ENCODE measurements around the gene FAM162A. TPM values are rescaled to one million over a fixed set of nuclear protein-coding genes. Genes with fewer than 3 reads are reported as not detected.

Gene FAM162A
- total RNA-seq, 1 donor from 2014 or later = 65.1 TPM

- Histone ChIP-seq H3K9me3 (ENCODE audit: insufficient read depth, low read depth, low read length) (no peaks in the 10 kb centered on the region), H3K9ac (ENCODE audit: low read length) (no peak overlapping the region), H3K4me2 (ENCODE audit: low read length) (no peak overlapping the region), H3K36me3 (ENCODE audit: insufficient read depth, low read length) (no peaks in the 10 kb centered on the region), H3K27me3 (ENCODE audit: insufficient read depth, low read length) (no peaks in the 10 kb centered on the region), H3K4me1 (ENCODE audit: insufficient read depth, low read length) (peaks cover 5% of the 10 kb centered on the region), H4K20me1 (ENCODE audit: insufficient read depth, low read length) (no peaks in the 10 kb centered on the region), H3K79me2 (ENCODE audit: insufficient read depth, low read length) (no peaks in the 10 kb centered on the region), H3K27ac (ENCODE audit: low read depth, low read length) (no peak overlapping the region), H3K4me3 (ENCODE audit: insufficient read depth, low read depth, low read length) (no peak overlapping the region), H2AFZ (ENCODE audit: low read depth, low read length) (no peak overlapping the region)
- FAIRE-seq (no peak), DNase-seq (ENCODE audit: low read depth) (no peak)
- Mint-ChIP-seq H3K36me3 (ENCODE audit: low read depth, unreplicated experiment) (no peaks in the 10 kb centered on the region), H3K27me3 (ENCODE audit: low read depth, unreplicated experiment) (no peaks in the 10 kb centered on the region), H3K4me1 (ENCODE audit: low read depth, unreplicated experiment) (peaks cover 44% of the 10 kb centered on the region), H3K4me3 (ENCODE audit: unreplicated experiment) (no peak overlapping the region), H3K27ac (ENCODE audit: unreplicated experiment) (no peak overlapping the region), H3K9me3 (ENCODE audit: unreplicated experiment) (peaks cover 2% of the 10 kb centered on the region)
- TF ChIP-seq CTCF (IDR thresholded peaks at IDR 0.05; ENCODE audit: insufficient read depth, low read depth, low read length) = no peak
- no peak for TF ChIP-seq EZH2 (IDR thresholded peaks at IDR 0.05; ENCODE audit: insufficient read depth, low read length)
These were observed 12.5 kb downstream of the FAM162A start for GRCh38 chr3:122396511-122396910.

DNA sequence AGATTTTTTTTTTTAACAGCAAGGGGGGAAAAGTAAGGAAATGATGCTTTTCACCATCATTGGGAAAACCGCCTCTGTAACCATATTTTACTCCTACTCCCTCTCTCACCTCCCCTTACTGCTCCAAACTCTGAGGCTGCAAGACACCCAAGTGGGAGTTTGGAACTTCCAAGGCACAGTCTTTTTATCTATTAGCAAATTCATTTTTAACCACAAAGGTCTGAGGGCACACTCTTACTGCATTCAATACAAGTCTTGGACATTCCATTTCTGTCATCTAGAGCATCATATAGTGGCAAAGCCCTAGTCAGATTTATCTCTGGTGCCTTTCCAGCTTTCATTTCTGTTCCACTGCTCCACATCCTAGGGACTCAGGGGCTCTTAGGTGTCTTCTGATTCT, 13.2 kb downstream of the FAM162A start:
- FAIRE-seq (no peak), DNase-seq (ENCODE audit: low read depth) (peak; percentile 50)
- Histone ChIP-seq H3K4me1 (ENCODE audit: insufficient read depth, low read length) (peaks cover 5% of the 10 kb centered on the region), H3K4me2 (ENCODE audit: low read length) (no peak overlapping the region), H3K36me3 (ENCODE audit: insufficient read depth, low read length) (no peaks in the 10 kb centered on the region), H3K27ac (ENCODE audit: low read depth, low read length) (no peak overlapping the region), H3K27me3 (ENCODE audit: insufficient read depth, low read length) (no peaks in the 10 kb centered on the region), H3K4me3 (ENCODE audit: insufficient read depth, low read depth, low read length) (no peak overlapping the region), H3K9ac (ENCODE audit: low read length) (no peak overlapping the region), H3K79me2 (ENCODE audit: insufficient read depth, low read length) (no peaks in the 10 kb centered on the region), H4K20me1 (ENCODE audit: insufficient read depth, low read length) (no peaks in the 10 kb centered on the region), H2AFZ (ENCODE audit: low read depth, low read length) (no peak overlapping the region), H3K9me3 (ENCODE audit: insufficient read depth, low read depth, low read length) (no peaks in the 10 kb centered on the region)
- H3K9me3 Mint-ChIP-seq (ENCODE audit: unreplicated experiment) = peaks cover 2% of the 10 kb centered on the region
- H3K4me3 Mint-ChIP-seq (ENCODE audit: unreplicated experiment) = peak overlapping the region; percentile 30
- H3K36me3 Mint-ChIP-seq (ENCODE audit: low read depth, unreplicated experiment) = no peaks in the 10 kb centered on the region
- H3K27ac Mint-ChIP-seq (ENCODE audit: unreplicated experiment) = peak overlapping the region; percentile 73
- H3K4me1 Mint-ChIP-seq (ENCODE audit: low read depth, unreplicated experiment) = peaks cover 44% of the 10 kb centered on the region
- H3K27me3 Mint-ChIP-seq (ENCODE audit: low read depth, unreplicated experiment) = no peaks in the 10 kb centered on the region
- TF ChIP-seq CTCF (IDR thresholded peaks at IDR 0.05; ENCODE audit: insufficient read depth, low read depth, low read length) (no peak), EZH2 (IDR thresholded peaks at IDR 0.05; ENCODE audit: insufficient read depth, low read length) (no peak)

GRCh38 chr3:122398920-122399319, 14.9 kb downstream of the FAM162A start:
- Mint-ChIP-seq H3K27ac (ENCODE audit: unreplicated experiment) (no peak overlapping the region), H3K27me3 (ENCODE audit: low read depth, unreplicated experiment) (no peaks in the 10 kb centered on the region), H3K36me3 (ENCODE audit: low read depth, unreplicated experiment) (no peaks in the 10 kb centered on the region), H3K9me3 (ENCODE audit: unreplicated experiment) (peaks cover 2% of the 10 kb centered on the region), H3K4me1 (ENCODE audit: low read depth, unreplicated experiment) (peaks cover 48% of the 10 kb centered on the region), H3K4me3 (ENCODE audit: unreplicated experiment) (no peak overlapping the region)
- H3K79me2 ChIP-seq (ENCODE audit: insufficient read depth, low read length) = no peaks in the 10 kb centered on the region
- H3K9ac ChIP-seq (ENCODE audit: low read length) = no peak overlapping the region
- no peak for FAIRE-seq
- H3K4me3 ChIP-seq (ENCODE audit: insufficient read depth, low read depth, low read length) = no peak overlapping the region
- H3K9me3 ChIP-seq (ENCODE audit: insufficient read depth, low read depth, low read length) = no peaks in the 10 kb centered on the region
- no peak overlapping the region for H3K4me2 ChIP-seq (ENCODE audit: low read length)
- H2AFZ ChIP-seq (ENCODE audit: low read depth, low read length) = no peak overlapping the region
- no peaks in the 10 kb centered on the region for H4K20me1 ChIP-seq (ENCODE audit: insufficient read depth, low read length)
- no peaks in the 10 kb centered on the region for H3K36me3 ChIP-seq (ENCODE audit: insufficient read depth, low read length)
- TF ChIP-seq CTCF (IDR thresholded peaks at IDR 0.05; ENCODE audit: insufficient read depth, low read depth, low read length) (no peak), EZH2 (IDR thresholded peaks at IDR 0.05; ENCODE audit: insufficient read depth, low read length) (no peak)
- no peak for DNase-seq (ENCODE audit: low read depth)
- no peaks in the 10 kb centered on the region for H3K27me3 ChIP-seq (ENCODE audit: insufficient read depth, low read length)
- H3K4me1 ChIP-seq (ENCODE audit: insufficient read depth, low read length) = peaks cover 13% of the 10 kb centered on the region
- H3K27ac ChIP-seq (ENCODE audit: low read depth, low read length) = no peak overlapping the region

Measured in astrocyte (in vitro differentiated cells and primary cell).